Tibial nerve (tissue), 4 donors: ENCODE results near the gene TRPM2. TPM values are rescaled to one million over a fixed set of nuclear protein-coding genes. Genes with fewer than 3 reads are reported as not detected.
A peak's percentile ranks its signal among the peaks of the same experiment; 100 is the strongest.
"Not testable (repeated sequence)": the region's sequence is repeated elsewhere in the genome, so short reads cannot be mapped to it uniquely, and the experiment has no call there.

Experiments used
- DNase-seq, 2 donors: peaks; one replicate each; pipeline ENCODE4 v3.0.0-alpha.2; 2019; ENCODE audit warnings: low spot score in 2 of 2
- H3K27ac ChIP-seq, 4 donors: fragments of 200-600 bp; sonication (generic) in 3 of 4; one replicate each; pipeline ENCODE4 v1.5.1; 2017 to 2019; ENCODE audit warnings: mild to moderate bottlenecking in 1 of 4
- H3K27me3 ChIP-seq, 2 donors: fragments of 200-600 bp; sonication (generic) in 1 of 2; one replicate each; pipeline versions ENCODE4 v1.5.1 to v1.6.0; 2017 to 2019
- H3K36me3 ChIP-seq, 3 donors: fragments of 200-600 bp; sonication (generic); one replicate each; pipeline ENCODE4 v1.5.1; 2018 to 2019
- H3K4me1 ChIP-seq, 4 donors: fragments of 200-600 bp; sonication (generic) in 3 of 4; one replicate each; pipeline ENCODE4 v1.5.1; 2017 to 2019
- H3K4me3 ChIP-seq, 4 donors: fragments of 200-600 bp; sonication (generic) in 3 of 4; one replicate each; pipeline ENCODE4 v1.5.1; 2017 to 2019; ENCODE audit warnings: mild to moderate bottlenecking in 1 of 4, moderate library complexity in 1 of 4
- H3K9me3 ChIP-seq, 4 donors: fragments of 200-600 bp; sonication (generic) in 3 of 4; one replicate each; pipeline ENCODE4 v1.5.1; 2017 to 2019
- EP300 ChIP-seq, 2 donors: sonication (generic); formaldehyde crosslinking; IDR thresholded peaks; one replicate each; pipeline ENCODE4 v1.6.1; 2017; ENCODE audit warnings: antibody characterized with exemption in 2 of 2, mild to moderate bottlenecking in 1 of 2
- POLR2A ChIP-seq, 2 donors: fragments of 450-650 bp; IDR thresholded peaks; one replicate each; pipeline ENCODE4 v1.6.1; 2017; ENCODE audit warnings: antibody characterized with exemption in 2 of 2, mild to moderate bottlenecking in 2 of 2, moderate library complexity in 2 of 2
- WGBS, 2 donors: methylation state at CpG; one replicate each; pipeline ENCODE4 v1.1.5; 2018; 5-methylcytosine and 5-hydroxymethylcytosine counted together
- total RNA-seq, 4 donors: library from RNA; depleted of rRNA; stranded (reverse); fragments of >200 nt; gene quantifications; one replicate each; pipeline ENCODE4 v1.1.0, GENCODE V29; 2016
- TF ChIP-seq, protein P1 (sequence below), 5 experiments: fragments of 200-600 bp in 3 of 5; fragments of 450-650 bp in 2 of 5; sonication (generic) in 3 of 5; IDR thresholded peaks; one replicate each; pipeline ENCODE4 v1.5.1; 2016 to 2019; ENCODE audit warnings: antibody characterized with exemption in 5 of 5, mild to moderate bottlenecking in 3 of 5, moderate library complexity in 2 of 5

Gene TRPM2
- total RNA-seq, 4 donors from 2014 or later, result 4.9 to 10.3 (median 7.8) TPM

DNA sequence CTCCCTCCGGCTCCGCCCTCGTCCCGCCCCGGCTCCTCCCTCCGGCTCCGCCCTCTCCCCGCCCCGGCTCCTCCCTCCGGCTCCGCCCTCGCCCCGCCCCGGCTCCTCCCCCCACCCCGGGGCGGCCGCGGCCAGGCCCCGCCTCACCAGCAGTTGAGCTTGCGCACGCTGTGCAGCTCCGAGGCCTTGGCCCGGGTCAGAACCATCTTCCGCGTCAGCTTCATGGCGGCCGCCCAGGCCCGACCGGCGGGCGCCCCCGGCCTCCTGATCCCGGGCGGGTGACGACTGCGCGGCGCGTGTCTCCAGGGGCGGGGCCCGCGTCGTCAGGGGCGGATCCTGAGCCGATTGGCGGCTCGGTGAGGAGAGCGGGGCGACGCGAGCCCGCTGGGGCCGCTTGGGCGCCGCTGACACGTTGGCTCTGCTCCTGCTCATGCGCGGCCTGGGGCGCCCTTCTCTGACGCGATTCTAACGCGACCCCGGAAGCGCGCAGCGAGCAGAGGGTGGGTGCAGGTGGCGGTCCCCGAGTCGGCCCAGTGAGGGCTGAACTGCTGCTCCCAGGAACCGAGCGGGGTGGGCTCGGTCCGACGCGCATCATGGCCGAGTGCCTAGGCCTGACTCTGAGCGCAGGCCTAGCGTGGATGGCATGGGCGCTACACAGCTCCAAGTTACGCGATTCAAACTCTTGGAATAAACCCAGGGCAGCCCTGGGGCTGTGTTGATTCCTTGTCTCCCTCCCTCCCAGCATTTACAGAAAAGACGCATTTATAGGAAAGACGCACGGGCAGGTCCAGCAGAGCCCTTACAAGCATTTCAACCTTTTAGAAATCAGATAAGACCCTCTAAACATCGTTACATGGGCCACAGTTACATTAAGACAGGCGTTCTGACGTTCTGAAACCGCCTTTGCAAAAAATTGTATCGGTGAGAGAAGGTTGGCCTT lies 14.2 kb upstream of the TRPM2 start, which contains the start of gene CFAP410:
CFAP410 (minus strand) TSS at position 420 of the 940 bp plus-strand sequence; CDS start at position 224, 196 bp downstream.
- 1% methylated on average over 32 to 34 of the region's 90 CpGs for WGBS, 2 donors
- peak; percentile 82 to 99 for TF ChIP-seq EP300 (IDR thresholded peaks at IDR 0.05)
- TF ChIP-seq, protein P1, sequence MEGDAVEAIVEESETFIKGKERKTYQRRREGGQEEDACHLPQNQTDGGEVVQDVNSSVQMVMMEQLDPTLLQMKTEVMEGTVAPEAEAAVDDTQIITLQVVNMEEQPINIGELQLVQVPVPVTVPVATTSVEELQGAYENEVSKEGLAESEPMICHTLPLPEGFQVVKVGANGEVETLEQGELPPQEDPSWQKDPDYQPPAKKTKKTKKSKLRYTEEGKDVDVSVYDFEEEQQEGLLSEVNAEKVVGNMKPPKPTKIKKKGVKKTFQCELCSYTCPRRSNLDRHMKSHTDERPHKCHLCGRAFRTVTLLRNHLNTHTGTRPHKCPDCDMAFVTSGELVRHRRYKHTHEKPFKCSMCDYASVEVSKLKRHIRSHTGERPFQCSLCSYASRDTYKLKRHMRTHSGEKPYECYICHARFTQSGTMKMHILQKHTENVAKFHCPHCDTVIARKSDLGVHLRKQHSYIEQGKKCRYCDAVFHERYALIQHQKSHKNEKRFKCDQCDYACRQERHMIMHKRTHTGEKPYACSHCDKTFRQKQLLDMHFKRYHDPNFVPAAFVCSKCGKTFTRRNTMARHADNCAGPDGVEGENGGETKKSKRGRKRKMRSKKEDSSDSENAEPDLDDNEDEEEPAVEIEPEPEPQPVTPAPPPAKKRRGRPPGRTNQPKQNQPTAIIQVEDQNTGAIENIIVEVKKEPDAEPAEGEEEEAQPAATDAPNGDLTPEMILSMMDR (IDR thresholded peaks at IDR 0.05), result peak in 2 of 5 experiments; percentile 32 to 64
- peak; percentile 90 to 95 for TF ChIP-seq POLR2A (IDR thresholded peaks at IDR 0.05)
- peak; percentile 85 to 87 for DNase-seq
- Histone ChIP-seq H3K9me3 (no peaks in the 10 kb centered on the region), H3K27ac (peak within 1 kb of the TSS; percentile 96 to 99 (median 98)), H3K4me1 (peaks cover 0 to 48% (median 20%) of the 10 kb centered on the region in 4 donors), H3K27me3 (no peaks in the 10 kb centered on the region), H3K4me3 (peak within 1 kb of the TSS; percentile 55 to 93 (median 86)), H3K36me3 (peaks cover 0 to 16% (median 0%) of the 10 kb centered on the region in 3 donors)

DNA sequence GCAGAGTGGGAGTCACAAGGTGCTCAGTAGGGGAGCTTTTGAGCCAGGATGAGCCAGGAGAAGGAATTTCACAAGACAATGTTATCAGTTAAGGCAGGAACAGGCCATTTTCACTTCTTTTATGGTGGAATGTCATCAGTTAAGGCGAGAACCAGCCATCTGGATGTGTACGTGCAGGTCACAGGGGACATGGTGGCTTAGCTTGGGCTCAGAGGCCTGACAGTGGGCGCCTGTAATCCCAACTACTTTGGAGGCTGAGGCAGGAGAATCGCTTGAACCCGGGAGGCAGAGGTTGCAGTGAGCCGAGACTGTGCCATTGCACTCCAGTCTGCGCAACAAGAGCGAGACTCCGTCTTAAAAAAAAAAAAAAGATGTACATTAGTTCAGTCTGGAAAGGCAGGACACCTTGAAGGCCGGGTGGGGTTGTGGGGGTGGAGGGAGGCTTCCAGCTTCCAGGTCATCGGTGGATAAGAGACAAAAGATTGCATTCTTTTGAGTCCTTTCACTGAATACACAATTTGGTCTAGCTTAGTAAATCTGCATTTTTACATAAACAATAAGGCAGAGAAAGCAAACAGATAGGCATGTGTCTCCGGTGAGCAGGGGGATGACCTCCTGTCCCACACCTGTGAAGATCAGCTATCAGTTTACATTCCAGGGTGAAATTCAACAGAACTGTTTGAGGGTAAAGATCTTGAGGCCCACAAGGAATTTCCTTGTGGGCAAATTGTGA lies 11.5 kb upstream of the TRPM2 start:
- not testable (repeated sequence) for H3K36me3 ChIP-seq, H3K9me3 ChIP-seq, H3K27me3 ChIP-seq, DNase-seq, H3K27ac ChIP-seq, H3K4me3 ChIP-seq
- WGBS, 2 donors, result 81 to 88% methylated on average over 12 of the region's 12 CpGs
- peaks cover 0 to 24% (median 18%) of the 10 kb centered on the region in 4 donors for H3K4me1 ChIP-seq

DNA sequence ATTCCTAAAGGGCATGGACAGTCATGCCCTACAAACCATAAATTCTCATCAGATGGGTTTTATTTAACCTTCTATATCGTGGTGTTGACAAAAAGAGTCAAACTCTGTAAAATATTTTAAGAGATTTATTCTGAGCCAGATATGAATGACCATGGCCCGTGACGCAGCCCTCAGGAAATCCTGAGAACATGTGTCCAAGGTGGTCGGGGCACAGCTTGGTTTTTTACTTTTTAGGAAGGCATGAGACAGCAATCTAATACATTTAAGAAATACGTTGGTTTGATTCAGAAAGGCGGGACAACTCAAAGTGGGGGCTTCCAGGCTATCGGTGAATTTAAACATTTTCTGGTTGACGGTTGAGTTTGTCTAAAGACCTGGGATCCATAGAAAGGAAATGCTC lies 10.4 kb upstream of the TRPM2 start:
- not testable (repeated sequence) for H3K9me3 ChIP-seq, H3K4me3 ChIP-seq, H3K27me3 ChIP-seq, DNase-seq, H3K36me3 ChIP-seq, H3K27ac ChIP-seq
- WGBS, 2 donors, result 82 to 85% methylated on average over 8 of the region's 8 CpGs
- H3K4me1 ChIP-seq, result peaks cover 0 to 14% (median 12%) of the 10 kb centered on the region in 4 donors

GRCh38 chr21:44344541-44345183 lies 8.8 kb upstream of the TRPM2 start:
- TF ChIP-seq, protein P1 (IDR thresholded peaks at IDR 0.05), result no peak
- TF ChIP-seq POLR2A (IDR thresholded peaks at IDR 0.05), result no peak
- TF ChIP-seq EP300 (IDR thresholded peaks at IDR 0.05), result no peak
- DNase-seq, result no peak

GRCh38 chr21:44345495-44345894 lies 7.9 kb upstream of the TRPM2 start:
- DNase-seq, result no peak
- TF ChIP-seq POLR2A (IDR thresholded peaks at IDR 0.05) (no peak), EP300 (IDR thresholded peaks at IDR 0.05) (no peak)
- TF ChIP-seq, protein P1 (IDR thresholded peaks at IDR 0.05), result no peak
- no peaks in the 10 kb centered on the region for H3K9me3 ChIP-seq
- H3K4me3 ChIP-seq, result no peak overlapping the region
- whole genome bisulfite sequencing, 2 donors, result 63 to 68% methylated on average over 11 of the region's 11 CpGs
- H3K36me3 ChIP-seq, result no peaks in the 10 kb centered on the region
- no peak overlapping the region for H3K27ac ChIP-seq
- H3K4me1 ChIP-seq, result peaks cover 0 to 8% (median 0%) of the 10 kb centered on the region in 4 donors
- peaks cover 0 to 20% of the 10 kb centered on the region in 2 donors for H3K27me3 ChIP-seq

More at GRCh38 chr21:44344541-44345183, 8.8 kb upstream of the TRPM2 start:
- Histone ChIP-seq H3K27me3 (peaks cover 0 to 17% of the 10 kb centered on the region in 2 donors), H3K4me1 (peaks cover 0 to 8% (median 6%) of the 10 kb centered on the region in 4 donors), H3K9me3 (no peaks in the 10 kb centered on the region), H3K27ac (no peak overlapping the region), H3K36me3 (no peaks in the 10 kb centered on the region), H3K4me3 (no peak overlapping the region)
- WGBS, 2 donors, result 77 to 79% methylated on average over 17 of the region's 17 CpGs
